ENCODE measurements around the gene CHST3. TPM values are rescaled to one million over a fixed set of nuclear protein-coding genes. Genes with fewer than 3 reads are reported as not detected.

CHST3 gene
- total RNA-seq, 4 donors from 2014 or later, result 8.6 to 16.9 (median 14.0) TPM

- no peaks in the 10 kb centered on the region for H3K4me1 ChIP-seq
- no peak overlapping the region for H3K4me3 ChIP-seq (replicated peaks in 1 of 3)
- no peak for TF ChIP-seq CTCF (IDR thresholded peaks at IDR 0.05)
- no peak for TF ChIP-seq POLR2A (IDR thresholded peaks at IDR 0.05)
- WGBS, 2 donors, result 83 to 100% methylated on average over 1 of the region's 1 CpG
- DNase-seq, result no peak
- intact Hi-C loops (cut with DNase I), result no loop called here
- no peaks in the 10 kb centered on the region for H3K36me3 ChIP-seq
- H3K27me3 ChIP-seq, result no peaks in the 10 kb centered on the region
- no peaks in the 10 kb centered on the region for H3K9me3 ChIP-seq
- H3K27ac ChIP-seq, result no peak overlapping the region
These were observed 32.9 kb upstream of the CHST3 start for GRCh38 chr10:71931295-71931694.

DNA sequence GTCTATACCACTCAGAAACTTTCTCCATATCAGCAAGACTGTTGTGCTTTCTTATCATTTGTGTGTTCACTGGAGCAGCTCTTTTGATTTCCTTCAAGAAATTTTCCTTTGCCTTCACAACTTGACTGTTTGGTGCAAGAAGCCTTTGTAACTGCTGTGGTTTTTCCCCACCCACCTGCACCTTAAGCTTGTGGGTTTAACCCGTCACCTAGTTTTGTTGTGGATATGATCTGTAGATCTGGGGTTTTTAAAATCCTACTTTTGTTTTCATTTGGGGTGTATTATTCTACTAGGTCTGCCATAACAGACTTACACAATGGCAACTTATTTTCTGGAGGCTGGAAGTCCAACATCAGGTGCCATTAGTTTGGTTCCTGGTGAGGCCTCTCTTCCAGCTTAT is 30.5 kb upstream of the CHST3 start:
- Histone ChIP-seq H3K27ac (no peak overlapping the region), H3K4me1 (no peaks in the 10 kb centered on the region), H3K27me3 (no peaks in the 10 kb centered on the region), H3K9me3 (no peaks in the 10 kb centered on the region), H3K36me3 (no peaks in the 10 kb centered on the region), H3K4me3 (replicated peaks in 1 of 3) (no peak overlapping the region)
- intact Hi-C loops (cut with DNase I), result no loop called here
- WGBS, 2 donors, result 94 to 97% methylated on average over 1 of the region's 1 CpG
- DNase-seq, result no peak
- no peak for TF ChIP-seq CTCF (IDR thresholded peaks at IDR 0.05)
- no peak for TF ChIP-seq POLR2A (IDR thresholded peaks at IDR 0.05)

GRCh38 chr10:71938211-71938610 is 26.0 kb upstream of the CHST3 start:
- intact Hi-C loops (cut with DNase I), result no loop called here

DNA sequence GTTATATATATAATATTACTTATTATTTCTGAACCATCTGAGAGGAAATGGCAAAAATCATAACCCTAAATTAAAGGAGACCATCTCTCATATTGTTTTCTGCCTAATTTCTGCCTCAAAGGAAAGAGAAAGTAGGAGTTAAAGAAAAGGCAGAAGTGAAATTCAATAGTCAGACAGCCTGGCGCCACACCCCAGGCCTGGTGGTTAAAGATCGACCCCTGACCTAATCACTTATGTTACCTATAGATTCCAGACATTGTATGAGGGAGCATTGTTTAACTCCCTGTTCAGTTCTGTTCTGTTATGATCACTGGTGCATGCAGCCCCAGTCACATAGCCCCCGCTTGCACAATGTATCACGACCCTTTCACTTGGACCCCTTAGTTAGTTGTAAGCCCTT is 24.9 kb upstream of the CHST3 start:
- H3K27ac ChIP-seq, result no peak overlapping the region
- H3K27me3 ChIP-seq, result no peaks in the 10 kb centered on the region
- H3K4me3 ChIP-seq (replicated peaks in 1 of 3), result no peak overlapping the region
- 91 to 92% methylated on average over 4 of the region's 4 CpGs for WGBS, 2 donors
- H3K9me3 ChIP-seq, result no peaks in the 10 kb centered on the region
- no peaks in the 10 kb centered on the region for H3K36me3 ChIP-seq
- no peak for TF ChIP-seq POLR2A (IDR thresholded peaks at IDR 0.05)
- intact Hi-C loops (cut with DNase I), result no loop called here
- H3K4me1 ChIP-seq, result no peaks in the 10 kb centered on the region
- DNase-seq, result no peak

More at GRCh38 chr10:71938211-71938610, 26.0 kb upstream of the CHST3 start:
- Histone ChIP-seq H3K4me3 (replicated peaks in 1 of 3) (no peak overlapping the region), H3K27me3 (no peaks in the 10 kb centered on the region), H3K9me3 (no peaks in the 10 kb centered on the region), H3K4me1 (no peaks in the 10 kb centered on the region), H3K36me3 (no peaks in the 10 kb centered on the region), H3K27ac (no peak overlapping the region)
- TF ChIP-seq POLR2A (IDR thresholded peaks at IDR 0.05), result no peak
- no peak for TF ChIP-seq CTCF (IDR thresholded peaks at IDR 0.05)
- no peak for DNase-seq
- WGBS, 2 donors, result 93 to 100% methylated on average over 1 of the region's 1 CpG

DNA sequence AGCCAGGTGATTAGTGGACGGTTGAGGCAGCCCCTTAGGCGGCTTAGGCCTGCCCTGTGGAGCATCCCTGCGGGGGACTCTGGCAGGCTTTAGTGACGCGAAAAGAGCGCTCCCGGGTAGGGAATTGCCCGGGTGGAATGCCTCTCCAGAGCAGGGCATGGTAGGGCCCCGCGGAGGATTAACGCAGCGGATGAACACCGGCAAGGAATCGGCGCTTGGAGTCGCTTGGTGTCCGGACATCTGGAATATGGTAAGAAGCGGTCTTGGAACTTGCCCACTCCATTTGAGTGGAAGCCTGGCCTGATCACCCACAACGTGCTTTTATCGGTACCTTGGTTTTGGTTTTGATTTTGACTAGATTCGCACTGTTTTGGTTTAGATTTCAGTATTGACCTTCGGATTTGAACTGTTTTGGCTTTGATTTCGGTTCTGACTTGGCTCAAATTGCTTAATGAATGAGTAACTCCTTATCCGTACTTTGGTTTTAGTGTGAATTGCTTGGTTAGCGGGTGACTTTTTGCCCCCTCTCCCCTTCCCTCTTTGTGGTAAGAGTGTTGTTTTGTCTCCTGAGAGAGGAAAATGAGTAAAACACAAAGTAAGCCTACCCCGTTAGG is 24.2 kb upstream of the CHST3 start:
- Histone ChIP-seq H3K4me3 (replicated peaks in 1 of 3) (no peak overlapping the region), H3K4me1 (no peaks in the 10 kb centered on the region), H3K27me3 (no peaks in the 10 kb centered on the region), H3K9me3 (no peaks in the 10 kb centered on the region), H3K36me3 (no peaks in the 10 kb centered on the region), H3K27ac (no peak overlapping the region)
- TF ChIP-seq CTCF (IDR thresholded peaks at IDR 0.05) (no peak), POLR2A (IDR thresholded peaks at IDR 0.05) (no peak)
- no peak for DNase-seq
- 94 to 95% methylated on average over 25 to 26 of the region's 26 CpGs for WGBS, 2 donors
- intact Hi-C loops (cut with DNase I), result no loop called here
